A549 (cell line): ENCODE measurements around the gene IGSF23.

Experiments
- JUNB ChIP-seq: fragments of >200 bp; sonication (Bioruptor Twin); formaldehyde crosslinking; IDR thresholded peaks from 2 replicates; pipeline ENCODE4 v1.6.1; 2016
- PHF8 ChIP-seq: fragments of 200-600 bp; sonication (generic); IDR thresholded peaks from 2 replicates; pipeline ENCODE4 v1.6.1; 2016; ENCODE audit warnings: low read depth, mild to moderate bottlenecking, antibody characterized with exemption, moderate library complexity, borderline replicate concordance
- RAD21 ChIP-seq, 2 experiments: fragments of >200 bp in 1 of 2; sonication (Bioruptor Twin) in 1 of 2; formaldehyde crosslinking in 1 of 2; IDR thresholded peaks in 1 of 2; conservative IDR thresholded peaks in 1 of 2; 2 replicates in 1 of 2; 3 replicates in 1 of 2; pipeline ENCODE4 v1.6.1; 2012 to 2018; ENCODE audit warnings: inconsistent platforms in 1 of 2

DNA sequence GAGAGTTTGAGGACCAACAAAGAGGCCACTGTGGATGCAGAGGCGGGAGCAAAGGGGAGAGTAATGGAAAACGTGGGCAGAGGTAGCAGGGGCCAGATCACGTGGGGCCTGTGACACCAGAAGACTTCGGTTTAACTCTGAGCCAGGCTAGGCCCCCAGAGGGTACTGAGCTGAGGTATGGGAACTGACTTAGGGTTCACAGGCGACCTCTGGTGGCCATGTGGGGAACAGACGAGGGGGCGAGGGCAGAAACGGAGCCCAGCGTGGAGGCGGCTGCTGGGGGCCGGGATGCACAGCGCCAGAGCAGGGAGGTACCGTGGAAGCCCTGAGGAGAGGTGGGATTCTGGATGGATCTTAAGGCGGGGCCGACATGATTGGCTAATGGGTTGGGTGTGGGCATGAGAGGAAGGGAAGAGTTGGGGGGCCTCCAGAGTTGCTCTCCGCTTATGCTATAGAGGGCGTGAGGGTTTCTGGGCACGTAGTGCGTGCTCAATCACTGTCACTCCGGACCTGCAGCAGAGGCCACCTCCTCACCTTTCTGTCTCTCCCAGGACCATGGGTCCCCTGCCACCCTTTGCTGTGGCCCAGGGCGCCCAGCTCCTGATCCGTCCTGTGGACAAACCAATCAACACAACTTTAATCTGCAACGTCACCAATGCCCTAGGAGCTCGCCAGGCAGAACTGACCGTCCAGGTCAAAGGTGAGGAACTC lies 44.0 kb downstream of the IGSF23 start:
- TF ChIP-seq RAD21 (conservative IDR thresholded peaks at IDR 0.05 in 1 of 2, IDR thresholded peaks at IDR 0.05 in 1 of 2) (peak; percentile 78 to 83), JUNB (no peak), PHF8 (no peak)
